ENCODE results near the gene PEPD.
A peak's percentile ranks its signal among the peaks of the same experiment; 100 is the strongest.

The PEPD gene

GRCh38 chr19:33366897-33367296 lies 154.7 kb downstream of the PEPD start:
- no peak for FAIRE-seq
- no peak for DNase-seq (ENCODE audit: insufficient read length, low spot score)
- no peak for TF ChIP-seq POLR2A (IDR thresholded peaks at IDR 0.05; ENCODE audit: low read depth, low read length)

- no peak for TF ChIP-seq POLR2A (IDR thresholded peaks at IDR 0.05; ENCODE audit: low read depth, low read length)
- DNase-seq (ENCODE audit: insufficient read length, low spot score): no peak
- FAIRE-seq: no peak
Observed at GRCh38 chr19:33366127-33366526, 155.5 kb downstream of the PEPD start.

GRCh38 chr19:33365691-33366090 lies 155.9 kb downstream of the PEPD start:
- no peak for FAIRE-seq
- TF ChIP-seq POLR2A (IDR thresholded peaks at IDR 0.05; ENCODE audit: low read depth, low read length): no peak
- no peak for DNase-seq (ENCODE audit: insufficient read length, low spot score)

- no peak for DNase-seq (ENCODE audit: insufficient read length, low spot score)
- no peak for FAIRE-seq
- no peak for TF ChIP-seq POLR2A (IDR thresholded peaks at IDR 0.05; ENCODE audit: low read depth, low read length)
Observed at GRCh38 chr19:33363476-33363875, 158.1 kb downstream of the PEPD start.

- TF ChIP-seq POLR2A (IDR thresholded peaks at IDR 0.05; ENCODE audit: low read depth, low read length): no peak
- FAIRE-seq (no peak), DNase-seq (ENCODE audit: insufficient read length, low spot score) (no peak)
Observed at GRCh38 chr19:33362508-33363228, 158.9 kb downstream of the PEPD start.

GRCh38 chr19:33359581-33359980 lies 162.0 kb downstream of the PEPD start:
- no peak for TF ChIP-seq POLR2A (IDR thresholded peaks at IDR 0.05; ENCODE audit: low read depth, low read length)
- no peak for FAIRE-seq
- no peak for DNase-seq (ENCODE audit: insufficient read length, low spot score)

GRCh38 chr19:33358408-33358807 lies 163.2 kb downstream of the PEPD start:
- FAIRE-seq (no peak), DNase-seq (ENCODE audit: insufficient read length, low spot score) (no peak)
- no peak for TF ChIP-seq POLR2A (IDR thresholded peaks at IDR 0.05; ENCODE audit: low read depth, low read length)

- DNase-seq (ENCODE audit: insufficient read length, low spot score) (no peak), FAIRE-seq (no peak)
- no peak for TF ChIP-seq POLR2A (IDR thresholded peaks at IDR 0.05; ENCODE audit: low read depth, low read length)
Observed at GRCh38 chr19:33357556-33357955, 164.0 kb downstream of the PEPD start.

GRCh38 chr19:33355535-33355934 lies 166.1 kb downstream of the PEPD start:
- FAIRE-seq (no peak), DNase-seq (ENCODE audit: insufficient read length, low spot score) (no peak)
- no peak for TF ChIP-seq POLR2A (IDR thresholded peaks at IDR 0.05; ENCODE audit: low read depth, low read length)

- no peak for FAIRE-seq
- TF ChIP-seq POLR2A (IDR thresholded peaks at IDR 0.05; ENCODE audit: low read depth, low read length): no peak
Observed at GRCh38 chr19:33350538-33351309, 170.9 kb downstream of the PEPD start.

GRCh38 chr19:33349319-33350289 lies 172.0 kb downstream of the PEPD start:
- DNase-seq (ENCODE audit: insufficient read length, low spot score): no peak
- FAIRE-seq: no peak
- TF ChIP-seq POLR2A (IDR thresholded peaks at IDR 0.05; ENCODE audit: low read depth, low read length): no peak

More at GRCh38 chr19:33350538-33351309, 170.9 kb downstream of the PEPD start:
- DNase-seq (ENCODE audit: insufficient read length, low spot score): no peak

- FAIRE-seq (peak; percentile 53), DNase-seq (ENCODE audit: insufficient read length, low spot score) (peak; percentile 49)
- TF ChIP-seq POLR2A (IDR thresholded peaks at IDR 0.05; ENCODE audit: low read depth, low read length): no peak
Observed at GRCh38 chr19:33348301-33349010, 173.1 kb downstream of the PEPD start.

- DNase-seq (ENCODE audit: insufficient read length, low spot score) (no peak), FAIRE-seq (no peak)
- no peak for TF ChIP-seq POLR2A (IDR thresholded peaks at IDR 0.05; ENCODE audit: low read depth, low read length)
Observed at GRCh38 chr19:33347300-33347699, 174.3 kb downstream of the PEPD start.
